ACC112 (cell line): Measurements from ENCODE around the gene CDC42EP2.
A peak's percentile ranks its signal among the peaks of the same experiment; 100 is the strongest.

ENCODE experiments used
- H2AFZ ChIP-seq: fragments of 200-600 bp; sonication (generic); one replicate; pipeline ENCODE4 v1.6.0; 2017; ENCODE audit warnings: antibody characterized with exemption, low read length; ENCODE audit not compliant: unreplicated experiment
- H3K27ac ChIP-seq: fragments of 200-600 bp; sonication (generic); 2 replicates; pipeline ENCODE4 v1.5.1; 2014; ENCODE audit warnings: low read depth, mild to moderate bottlenecking, antibody characterized with exemption, low read length, moderate library complexity
- H3K27me3 ChIP-seq: fragments of 200-600 bp; sonication (generic); 2 replicates; pipeline ENCODE4 v1.6.1; 2014; ENCODE audit warnings: mild to moderate bottlenecking, antibody characterized with exemption, low read length, moderate library complexity, mixed read lengths; ENCODE audit not compliant: insufficient read depth
- H3K36me3 ChIP-seq: fragments of 200-600 bp; sonication (generic); 2 replicates; pipeline ENCODE4 v1.6.1; 2016; ENCODE audit warnings: mild to moderate bottlenecking, antibody characterized with exemption, low read length, moderate library complexity, mixed read lengths; ENCODE audit not compliant: insufficient read depth
- H3K4me1 ChIP-seq: fragments of 200-600 bp; sonication (generic); one replicate; pipeline ENCODE4 v1.6.1; 2016; ENCODE audit warnings: low read length, mixed read lengths; ENCODE audit not compliant: insufficient read depth, unreplicated experiment, control insufficient read depth
- H3K4me3 ChIP-seq: fragments of 200-600 bp; sonication (generic); 2 replicates; pipeline ENCODE4 v1.5.1; 2014; ENCODE audit warnings: mild to moderate bottlenecking, low read depth, low read length
- H3K79me2 ChIP-seq: fragments of 200-600 bp; sonication (generic); one replicate; pipeline ENCODE4 v1.6.0; 2016; ENCODE audit warnings: low read length; ENCODE audit not compliant: control insufficient read depth, unreplicated experiment, insufficient read depth

The CDC42EP2 gene

DNA sequence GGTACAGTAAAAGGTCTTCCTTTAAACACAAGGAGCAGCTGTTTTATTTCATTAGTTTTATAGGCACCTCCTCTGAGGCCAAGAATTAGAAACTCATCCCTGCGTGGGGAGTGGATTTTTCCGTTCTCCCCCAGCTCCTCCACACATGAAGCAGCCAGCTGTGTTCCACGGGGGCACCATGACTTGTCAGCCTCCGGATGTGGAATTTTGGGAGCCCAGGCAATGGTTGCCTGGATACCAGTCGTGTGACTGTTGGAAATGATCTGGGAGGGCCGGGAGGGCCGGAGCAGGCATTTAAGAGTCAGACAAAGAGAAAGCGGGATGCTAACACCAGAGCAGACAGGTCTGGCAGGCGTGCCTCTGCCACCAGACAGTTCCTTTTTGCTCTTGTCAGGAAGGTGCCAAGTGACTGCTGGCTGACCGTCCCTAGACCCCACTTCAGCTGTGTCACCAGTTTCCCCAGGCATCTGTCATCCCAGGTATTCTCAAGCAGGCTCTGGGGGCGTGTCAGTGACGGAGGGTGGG, 15.9 kb upstream of the CDC42EP2 start:
- H3K27me3 ChIP-seq = no peaks in the 10 kb centered on the region
- no peak overlapping the region for H3K4me3 ChIP-seq
- H2AFZ ChIP-seq = no peak overlapping the region
- H3K4me1 ChIP-seq = peaks cover 11% of the 10 kb centered on the region
- H3K27ac ChIP-seq = 0 out of 2 replicates have a peak overlapping the region, but pooled peaks have one; percentile 5
- H3K79me2 ChIP-seq = no peaks in the 10 kb centered on the region
- H3K36me3 ChIP-seq = peaks cover 17% of the 10 kb centered on the region; the same call in 1 of the 2 replicates

GRCh38 chr11:65300621-65301275, 13.9 kb upstream of the CDC42EP2 start:
- no peaks in the 10 kb centered on the region for H3K27me3 ChIP-seq
- H3K79me2 ChIP-seq = no peaks in the 10 kb centered on the region
- no peak overlapping the region for H2AFZ ChIP-seq
- no peak overlapping the region for H3K4me3 ChIP-seq
- H3K27ac ChIP-seq = no peak overlapping the region
- H3K36me3 ChIP-seq = 0 out of 2 replicates have a peak, but pooled peaks cover 3% of the 10 kb centered on the region
- peaks cover 11% of the 10 kb centered on the region for H3K4me1 ChIP-seq

DNA sequence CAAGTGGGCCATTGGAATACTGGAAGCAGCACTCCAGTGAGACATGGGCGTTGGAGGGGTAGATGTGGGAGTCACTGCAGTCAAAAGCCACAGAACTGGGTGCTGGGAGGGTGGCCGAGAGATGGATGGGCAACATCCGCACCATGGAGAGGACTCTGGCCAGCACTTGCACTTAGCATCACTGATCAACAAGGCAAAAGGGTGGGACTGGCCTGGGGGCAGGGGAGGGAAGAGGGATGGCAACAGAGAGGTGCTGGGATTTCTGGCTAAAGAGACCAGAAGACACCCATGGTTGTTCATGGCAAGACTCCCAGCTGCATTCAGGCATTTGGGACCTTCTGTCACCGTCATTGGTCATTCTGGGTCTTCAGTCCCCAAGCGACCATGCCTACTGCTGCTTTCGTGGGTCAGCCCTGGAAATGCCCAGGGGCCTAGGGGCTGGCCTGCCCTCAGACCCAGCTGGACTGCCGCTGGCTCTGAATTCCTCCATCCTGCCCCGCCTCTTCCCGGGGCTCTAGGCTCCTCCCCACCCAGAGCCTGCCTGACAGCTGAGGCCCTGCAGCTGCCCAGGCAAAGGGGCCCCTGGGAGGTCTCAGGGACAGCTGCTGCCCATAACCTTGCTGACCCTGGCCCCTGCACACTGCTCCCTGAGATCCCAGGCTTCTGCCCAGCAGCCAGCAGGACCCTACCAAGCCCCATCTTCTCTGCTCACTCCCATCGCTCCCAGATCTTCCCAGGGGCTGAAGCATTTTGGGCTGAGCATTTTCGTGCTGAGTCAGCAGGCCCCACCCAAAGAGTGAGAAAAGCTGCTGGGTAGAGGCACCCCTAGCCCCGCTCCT, 13.0 kb upstream of the CDC42EP2 start:
- H2AFZ ChIP-seq = no peak overlapping the region
- peak overlapping the region; percentile 11; the same call in 1 of the 2 replicates for H3K27ac ChIP-seq
- peaks cover 11% of the 10 kb centered on the region for H3K4me1 ChIP-seq
- no peaks in the 10 kb centered on the region for H3K27me3 ChIP-seq
- no peak overlapping the region for H3K4me3 ChIP-seq
- no peaks in the 10 kb centered on the region for H3K79me2 ChIP-seq
- 0 out of 2 replicates have a peak, but pooled peaks cover 3% of the 10 kb centered on the region for H3K36me3 ChIP-seq

DNA sequence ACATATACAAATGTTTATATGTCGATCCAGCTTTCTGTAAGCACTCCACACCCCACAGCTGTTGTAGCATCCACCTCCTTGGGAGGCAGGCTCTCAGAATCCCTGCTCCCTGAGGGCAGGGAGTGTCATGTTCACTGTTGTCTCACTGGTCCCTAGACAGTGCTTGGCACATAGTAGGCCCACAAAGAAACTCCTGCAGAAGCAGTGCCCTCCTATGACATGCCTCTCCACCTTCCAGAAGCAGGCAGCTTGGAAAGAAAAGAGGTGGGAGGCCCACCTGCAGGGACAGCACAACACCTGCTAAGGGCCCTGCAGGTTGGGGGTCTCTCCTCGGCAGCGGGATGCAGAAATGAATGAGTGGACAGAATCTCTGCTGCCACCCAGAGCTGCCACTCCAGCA, 11.1 kb upstream of the CDC42EP2 start:
- H3K27me3 ChIP-seq = no peaks in the 10 kb centered on the region
- H2AFZ ChIP-seq = no peak overlapping the region
- 0 out of 2 replicates have a peak, but pooled peaks cover 3% of the 10 kb centered on the region for H3K36me3 ChIP-seq
- no peaks in the 10 kb centered on the region for H3K79me2 ChIP-seq
- H3K4me3 ChIP-seq = no peak overlapping the region
- peaks cover 24% of the 10 kb centered on the region for H3K4me1 ChIP-seq
- no peak overlapping the region for H3K27ac ChIP-seq

DNA sequence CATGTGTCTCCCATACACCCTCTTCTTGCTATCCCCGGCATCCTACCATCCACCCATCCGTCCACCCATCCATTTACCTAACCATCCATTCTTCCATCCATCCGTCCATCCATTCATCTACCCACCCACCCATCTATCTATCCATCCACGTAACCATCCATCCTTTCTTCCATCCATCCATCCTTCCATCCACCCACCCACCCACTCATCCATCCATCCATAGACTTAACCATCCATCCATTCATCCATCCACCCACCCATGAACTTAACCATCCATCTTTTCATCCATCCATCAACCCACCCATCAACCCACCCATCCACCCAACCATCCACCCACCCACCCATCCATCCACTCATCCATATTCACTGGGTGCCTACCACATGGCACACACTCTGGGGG, 10.6 kb upstream of the CDC42EP2 start:
- H3K4me1 ChIP-seq = peaks cover 29% of the 10 kb centered on the region
- H2AFZ ChIP-seq = no peak overlapping the region
- no peak overlapping the region for H3K4me3 ChIP-seq
- H3K27me3 ChIP-seq = no peaks in the 10 kb centered on the region
- no peaks in the 10 kb centered on the region for H3K79me2 ChIP-seq
- no peak overlapping the region for H3K27ac ChIP-seq
- 0 out of 2 replicates have a peak, but pooled peaks cover 3% of the 10 kb centered on the region for H3K36me3 ChIP-seq

GRCh38 chr11:65304613-65305012, 10.1 kb upstream of the CDC42EP2 start:
- Histone ChIP-seq H3K36me3 (0 out of 2 replicates have a peak, but pooled peaks cover 3% of the 10 kb centered on the region), H3K4me1 (peaks cover 30% of the 10 kb centered on the region), H3K27me3 (no peaks in the 10 kb centered on the region), H3K27ac (no peak overlapping the region), H3K79me2 (no peaks in the 10 kb centered on the region), H3K4me3 (no peak overlapping the region), H2AFZ (no peak overlapping the region)

DNA sequence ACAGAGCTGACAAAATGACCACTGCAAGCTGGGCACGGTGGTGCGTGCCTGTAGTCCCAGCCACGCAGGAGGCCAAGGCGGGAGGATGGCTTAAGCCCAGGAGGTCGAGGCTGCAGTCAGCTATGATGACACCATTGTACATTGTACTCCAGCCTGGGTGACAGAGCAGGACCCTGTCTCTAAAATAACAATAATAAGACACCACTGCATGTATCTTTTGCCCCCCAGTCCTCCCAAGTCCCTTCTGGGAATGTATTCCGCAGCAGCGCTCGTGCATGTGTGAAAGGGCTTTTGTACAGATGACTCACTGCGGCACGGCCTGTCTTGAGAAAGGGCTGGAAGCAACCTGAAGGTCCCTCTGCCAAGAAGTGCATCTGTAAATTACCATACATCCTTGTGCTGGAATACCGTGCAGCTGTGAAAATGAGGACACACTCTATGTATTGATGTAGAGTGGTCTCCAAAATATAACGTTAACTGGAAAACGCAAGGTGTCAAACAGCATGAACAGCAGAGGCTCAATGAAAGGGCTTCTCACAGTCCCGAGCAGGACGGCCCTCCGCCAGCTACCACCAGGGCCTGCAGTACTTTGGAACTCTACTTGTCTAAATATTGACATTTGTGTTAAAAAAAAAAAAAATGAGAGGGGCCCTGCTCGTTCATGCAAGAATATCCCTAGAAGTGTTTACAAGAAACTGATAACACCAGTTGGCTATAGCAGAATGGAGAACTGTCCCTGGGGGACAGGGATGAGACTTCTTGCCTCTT, 9.0 kb upstream of the CDC42EP2 start:
- Histone ChIP-seq H3K36me3 (0 out of 2 replicates have a peak, but pooled peaks cover 3% of the 10 kb centered on the region), H2AFZ (no peak overlapping the region), H3K4me3 (no peak overlapping the region), H3K27ac (no peak overlapping the region), H3K79me2 (peaks cover 5% of the 10 kb centered on the region), H3K4me1 (peaks cover 40% of the 10 kb centered on the region), H3K27me3 (no peaks in the 10 kb centered on the region)

GRCh38 chr11:65307298-65308229, 7.1 kb upstream of the CDC42EP2 start:
- peaks cover 48% of the 10 kb centered on the region for H3K4me1 ChIP-seq
- H3K27me3 ChIP-seq = no peaks in the 10 kb centered on the region
- peaks cover 5% of the 10 kb centered on the region for H3K79me2 ChIP-seq
- H3K27ac ChIP-seq = peak overlapping the region; percentile 86
- 0 out of 2 replicates have a peak, but pooled peaks cover 3% of the 10 kb centered on the region for H3K36me3 ChIP-seq
- no peak overlapping the region for H2AFZ ChIP-seq
- no peak overlapping the region for H3K4me3 ChIP-seq

DNA sequence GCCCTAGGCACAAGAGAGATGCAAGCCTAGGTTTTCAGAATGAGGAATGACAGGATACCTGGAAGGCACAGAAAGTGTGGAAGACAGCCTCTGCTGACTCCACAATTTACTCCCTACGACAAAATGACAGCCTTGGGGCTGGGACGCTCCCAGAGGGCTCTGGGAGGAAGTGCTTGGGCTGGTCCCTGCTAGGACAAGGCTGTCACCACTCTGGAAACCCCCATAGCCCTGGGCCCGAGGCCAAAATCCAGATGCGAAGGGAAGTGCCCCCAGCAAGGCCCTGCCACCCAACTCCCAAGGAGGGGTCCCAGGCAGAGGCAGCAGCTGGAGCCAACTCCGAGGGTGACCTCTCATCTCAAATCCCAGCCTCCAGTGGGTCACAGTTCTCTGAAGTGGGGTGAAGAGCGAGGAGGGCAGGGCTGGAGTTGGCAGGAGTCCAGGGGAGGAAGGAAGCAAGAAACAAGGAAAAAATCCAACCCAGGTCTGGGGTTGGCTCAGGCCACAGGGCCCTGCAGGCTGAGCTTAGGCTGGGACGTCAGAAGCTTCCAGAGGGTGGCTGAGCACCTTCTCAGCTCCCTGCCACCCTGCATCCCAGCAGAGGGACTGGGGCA, 6.3 kb upstream of the CDC42EP2 start:
- Histone ChIP-seq H3K36me3 (0 out of 2 replicates have a peak, but pooled peaks cover 3% of the 10 kb centered on the region), H3K79me2 (peaks cover 8% of the 10 kb centered on the region), H3K27ac (peak overlapping the region; percentile 86), H2AFZ (no peak overlapping the region), H3K27me3 (no peaks in the 10 kb centered on the region), H3K4me3 (no peak overlapping the region; the same call in 1 of the 2 replicates), H3K4me1 (peaks cover 50% of the 10 kb centered on the region)
